Adrenal gland (tissue), 12 donors: ENCODE data around the gene TMED6. TPM values are rescaled to one million over a fixed set of nuclear protein-coding genes. Genes with fewer than 3 reads are reported as not detected.

ENCODE experiments used
- DNase-seq, 7 donors: peaks; one replicate each; pipeline ENCODE4 v3.0.0-alpha.2; 2019 to 2020
- H3K27ac ChIP-seq, 5 donors: fragments of 200-600 bp; sonication (generic) in 4 of 5; 1 replicate in 3 of 5; 2 replicates in 2 of 5; pipeline versions ENCODE4 v1.5.1 to v1.8.0; 2016 to 2020; ENCODE audit warnings: mild to moderate bottlenecking in 1 of 5
- H3K27me3 ChIP-seq: fragments of 200-600 bp; 2 replicates; pipeline ENCODE4 v1.8.0; 2021
- H3K36me3 ChIP-seq, 2 donors: fragments of 200-600 bp; replicated peaks in 1 of 2; 1 replicate in 1 of 2; 2 replicates in 1 of 2; pipeline versions ENCODE4 v1.5.1 to v1.8.0; 2018 to 2022
- H3K4me1 ChIP-seq, 2 donors: fragments of 200-600 bp; replicated peaks in 1 of 2; 1 replicate in 1 of 2; 2 replicates in 1 of 2; pipeline versions ENCODE4 v1.5.1 to v1.8.0; 2018 to 2021
- H3K4me3 ChIP-seq, 4 donors: fragments of 200-600 bp; sonication (generic) in 3 of 4; one replicate each; pipeline ENCODE4 v1.5.1; 2016 to 2018
- H3K9me3 ChIP-seq, 3 donors: fragments of 200-600 bp; sonication (generic) in 1 of 3; replicated peaks in 1 of 3; 1 replicate in 2 of 3; 2 replicates in 1 of 3; pipeline versions ENCODE4 v1.5.1 to v1.8.0; 2016 to 2021
- CTCF ChIP-seq, 6 experiments: fragments of 450-650 bp in 4 of 6; fragments of 200-600 bp in 2 of 6; sonication (generic) in 1 of 6; IDR thresholded peaks; 1 replicate in 5 of 6; 2 replicates in 1 of 6; pipeline versions ENCODE4 v1.5.1 to v1.8.0; 2016 to 2021; ENCODE audit warnings: antibody characterized with exemption in 6 of 6, mild to moderate bottlenecking in 2 of 6, moderate library complexity in 1 of 6
- POLR2A ChIP-seq, 2 donors: fragments of 450-650 bp; IDR thresholded peaks; one replicate each; pipeline ENCODE4 v1.6.1; 2017; ENCODE audit warnings: antibody characterized with exemption in 2 of 2, mild to moderate bottlenecking in 2 of 2, moderate library complexity in 1 of 2
- whole genome bisulfite sequencing, 4 donors: extraction: QIAGEN DNeasy Blood & Tissue Kit in 2 of 4; methylation state at CpG; one replicate each; pipeline versions ENCODE4 v1.1.5 to v1.1.7; 2013 to 2017; 5-methylcytosine and 5-hydroxymethylcytosine counted together
- intact Hi-C, 2 donors: fragments of 100-400 bp; cut with DNase I; formaldehyde crosslinking; loops; one replicate each; pipeline versions ENCODE4 v1.14.1 to v1.15.0; 2022 to 2023
- polyA plus RNA-seq, 3 donors: library from polyadenylated mRNA; stranded (reverse); fragments of 200-250 nt in 2 of 3; fragments of 350-450 nt in 1 of 3; fragmentation: Illumina TruSeq in 1 of 3; extraction: RNeasy Lipid Tissue Mini Kit (QIAGEN cat#74804) in 1 of 3; gene quantifications; one replicate each; pipeline ENCODE4 v1.2.3, GENCODE V29; 2013 to 2014
- total RNA-seq, 9 donors: library from RNA; depleted of rRNA in 4 of 9; stranded (reverse); fragments of >200 nt in 4 of 9; fragments of 120-200 nt in 1 of 9; fragmentation: NEBNext Ultra II Directional in 1 of 9; extraction: Animal tissue kit (Norgen Biotek cat#: 25700) in 1 of 9; gene quantifications; one replicate each; pipeline versions ENCODE4 v1.1.0 to v1.2.4, GENCODE V29; 2013 to 2023
- donor health status: healthy with polysubstance abuse.
- donor health status: Bipolar disorder and iron deficiency.
- donor health status: DM: yes; HTN: yes; CAD: no.
- donor health status: DM: no; HTN: no; CAD: no.
- donor health status: DM: no; HTN: no; CAD: no.
- donor health status: DM: yes; HTN: yes; CAD: no.

The TMED6 gene
- total and polyA plus RNA-seq, 12 donors, result 0.22 to 2.5 (median 0.42) TPM; not detected in 5

GRCh38 chr16:69318177-69318910 lies 33.2 kb downstream of the TMED6 start:
- peak in 1 of 7 donors; percentile 22 for DNase-seq
- Histone ChIP-seq H3K9me3 (no peaks in the 10 kb centered on the region), H3K4me1 (peaks cover 7 to 16% of the 10 kb centered on the region in 2 donors), H3K27ac (peak overlapping the region in 2 of 5 donors; percentile 32 to 38), H3K36me3 (peaks cover 0 to 86% of the 10 kb centered on the region in 2 donors), H3K4me3 (no peak overlapping the region), H3K27me3 (no peaks in the 10 kb centered on the region)
- WGBS, 4 donors, result 87 to 89% (median 88%) methylated on average over 29 to 30 of the region's 30 CpGs
- TF ChIP-seq CTCF (IDR thresholded peaks at IDR 0.05), result no peak
- TF ChIP-seq POLR2A (IDR thresholded peaks at IDR 0.05), result no peak
- intact Hi-C loops, result no loop called here

- DNase-seq, result peak in 5 of 7 donors; percentile 52 to 76 (median 69)
- Histone ChIP-seq H3K27ac (peak overlapping the region in 2 of 5 donors; percentile 81 to 86), H3K9me3 (no peaks in the 10 kb centered on the region), H3K4me1 (peaks cover 18 to 26% of the 10 kb centered on the region in 2 donors), H3K36me3 (peaks cover 0 to 68% of the 10 kb centered on the region in 2 donors), H3K27me3 (no peaks in the 10 kb centered on the region), H3K4me3 (no peak overlapping the region)
- intact Hi-C loops, result no loop called here
- 60 to 97% (median 69%) methylated on average over 1 to 17 of the region's 17 CpGs for WGBS, 4 donors
- TF ChIP-seq CTCF (IDR thresholded peaks at IDR 0.05) (no peak), POLR2A (IDR thresholded peaks at IDR 0.05) (no peak)
Measured at GRCh38 chr16:69316595-69317034, 35.0 kb downstream of the TMED6 start.

GRCh38 chr16:69315486-69316311 lies 35.9 kb downstream of the TMED6 start:
- peaks cover 18 to 26% of the 10 kb centered on the region in 2 donors for H3K4me1 ChIP-seq
- no peaks in the 10 kb centered on the region for H3K27me3 ChIP-seq
- DNase-seq, result peak in 4 of 7 donors; percentile 41 to 78 (median 68)
- intact Hi-C loops, result no loop called here
- H3K4me3 ChIP-seq, result no peak overlapping the region
- H3K36me3 ChIP-seq, result peaks cover 0 to 59% of the 10 kb centered on the region in 2 donors
- WGBS, 4 donors, result 53 to 76% (median 67%) methylated on average over 27 to 30 of the region's 30 CpGs
- H3K9me3 ChIP-seq, result no peaks in the 10 kb centered on the region
- peak overlapping the region in 3 of 5 donors; percentile 48 to 86 (median 81) for H3K27ac ChIP-seq
- no peak for TF ChIP-seq POLR2A (IDR thresholded peaks at IDR 0.05)
- TF ChIP-seq CTCF (IDR thresholded peaks at IDR 0.05), result no peak

GRCh38 chr16:69314534-69314933 lies 37.1 kb downstream of the TMED6 start:
- no peak for TF ChIP-seq CTCF (IDR thresholded peaks at IDR 0.05)
- TF ChIP-seq POLR2A (IDR thresholded peaks at IDR 0.05), result no peak
- Histone ChIP-seq H3K9me3 (no peaks in the 10 kb centered on the region), H3K27me3 (no peaks in the 10 kb centered on the region), H3K36me3 (peaks cover 0 to 48% of the 10 kb centered on the region in 2 donors), H3K4me3 (no peak overlapping the region), H3K4me1 (peaks cover 18 to 30% of the 10 kb centered on the region in 2 donors), H3K27ac (peak overlapping the region in 2 of 5 donors; percentile 8 to 86)
- WGBS, 4 donors, result 82 to 90% (median 85%) methylated on average over 10 to 11 of the region's 11 CpGs
- intact Hi-C loops, result no loop called here
- DNase-seq, result no peak
